ENCODE data around the gene DHX30. TPM values are rescaled to one million over a fixed set of nuclear protein-coding genes. Genes with fewer than 3 reads are reported as not detected.

DHX30 gene
- total and polyA plus RNA-seq, 2 of the 8 experiments (the other 6 are each of a cell fraction or from before 2014, with no cell fraction given), result 82.4 to 97.9 TPM

DNA sequence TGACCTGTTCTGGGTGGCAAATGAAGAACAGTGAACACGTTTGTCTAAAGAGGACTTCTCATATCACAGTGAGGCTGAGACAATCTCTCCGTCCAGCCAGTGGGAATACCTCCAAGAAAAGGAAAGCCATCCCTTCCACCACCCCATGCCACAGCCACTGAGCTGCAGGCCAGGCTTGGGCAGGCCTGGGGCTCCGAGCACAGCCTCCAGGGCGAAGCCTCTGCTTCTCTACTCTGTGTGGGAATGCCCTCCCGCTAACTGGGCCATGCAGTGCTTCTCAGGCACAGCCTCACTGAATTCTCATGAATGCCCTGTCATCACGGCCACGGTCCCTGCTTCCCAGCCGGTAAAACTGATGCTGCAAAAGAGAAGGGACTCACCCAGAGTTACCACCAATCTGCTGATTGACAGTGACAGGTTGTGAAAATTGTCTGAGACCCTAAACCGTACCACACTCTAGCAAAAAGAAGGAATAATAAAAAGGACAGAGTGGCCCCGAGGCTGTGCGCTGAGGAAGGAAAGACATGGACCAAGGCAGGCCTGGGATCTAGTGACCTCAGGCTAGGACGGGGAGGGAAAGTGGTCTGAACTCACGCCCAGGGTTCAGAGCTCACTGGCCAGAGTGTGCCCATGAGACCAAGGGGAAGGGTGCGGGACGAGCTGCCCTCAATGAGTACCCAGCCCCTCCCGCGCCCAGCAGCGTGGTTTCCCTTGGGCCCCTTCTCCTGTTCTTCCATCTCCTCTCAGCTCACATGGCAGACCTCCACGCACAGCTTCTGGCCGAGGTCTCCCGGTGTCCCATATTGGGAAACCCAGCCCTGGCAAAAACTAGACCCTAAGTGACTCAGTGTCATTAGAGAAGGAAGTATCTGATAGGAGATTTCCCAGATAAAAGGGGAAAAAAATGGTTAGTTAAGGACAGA lies 52.8 kb downstream of the DHX30 start (continued):
- TF ChIP-seq, protein P1, sequence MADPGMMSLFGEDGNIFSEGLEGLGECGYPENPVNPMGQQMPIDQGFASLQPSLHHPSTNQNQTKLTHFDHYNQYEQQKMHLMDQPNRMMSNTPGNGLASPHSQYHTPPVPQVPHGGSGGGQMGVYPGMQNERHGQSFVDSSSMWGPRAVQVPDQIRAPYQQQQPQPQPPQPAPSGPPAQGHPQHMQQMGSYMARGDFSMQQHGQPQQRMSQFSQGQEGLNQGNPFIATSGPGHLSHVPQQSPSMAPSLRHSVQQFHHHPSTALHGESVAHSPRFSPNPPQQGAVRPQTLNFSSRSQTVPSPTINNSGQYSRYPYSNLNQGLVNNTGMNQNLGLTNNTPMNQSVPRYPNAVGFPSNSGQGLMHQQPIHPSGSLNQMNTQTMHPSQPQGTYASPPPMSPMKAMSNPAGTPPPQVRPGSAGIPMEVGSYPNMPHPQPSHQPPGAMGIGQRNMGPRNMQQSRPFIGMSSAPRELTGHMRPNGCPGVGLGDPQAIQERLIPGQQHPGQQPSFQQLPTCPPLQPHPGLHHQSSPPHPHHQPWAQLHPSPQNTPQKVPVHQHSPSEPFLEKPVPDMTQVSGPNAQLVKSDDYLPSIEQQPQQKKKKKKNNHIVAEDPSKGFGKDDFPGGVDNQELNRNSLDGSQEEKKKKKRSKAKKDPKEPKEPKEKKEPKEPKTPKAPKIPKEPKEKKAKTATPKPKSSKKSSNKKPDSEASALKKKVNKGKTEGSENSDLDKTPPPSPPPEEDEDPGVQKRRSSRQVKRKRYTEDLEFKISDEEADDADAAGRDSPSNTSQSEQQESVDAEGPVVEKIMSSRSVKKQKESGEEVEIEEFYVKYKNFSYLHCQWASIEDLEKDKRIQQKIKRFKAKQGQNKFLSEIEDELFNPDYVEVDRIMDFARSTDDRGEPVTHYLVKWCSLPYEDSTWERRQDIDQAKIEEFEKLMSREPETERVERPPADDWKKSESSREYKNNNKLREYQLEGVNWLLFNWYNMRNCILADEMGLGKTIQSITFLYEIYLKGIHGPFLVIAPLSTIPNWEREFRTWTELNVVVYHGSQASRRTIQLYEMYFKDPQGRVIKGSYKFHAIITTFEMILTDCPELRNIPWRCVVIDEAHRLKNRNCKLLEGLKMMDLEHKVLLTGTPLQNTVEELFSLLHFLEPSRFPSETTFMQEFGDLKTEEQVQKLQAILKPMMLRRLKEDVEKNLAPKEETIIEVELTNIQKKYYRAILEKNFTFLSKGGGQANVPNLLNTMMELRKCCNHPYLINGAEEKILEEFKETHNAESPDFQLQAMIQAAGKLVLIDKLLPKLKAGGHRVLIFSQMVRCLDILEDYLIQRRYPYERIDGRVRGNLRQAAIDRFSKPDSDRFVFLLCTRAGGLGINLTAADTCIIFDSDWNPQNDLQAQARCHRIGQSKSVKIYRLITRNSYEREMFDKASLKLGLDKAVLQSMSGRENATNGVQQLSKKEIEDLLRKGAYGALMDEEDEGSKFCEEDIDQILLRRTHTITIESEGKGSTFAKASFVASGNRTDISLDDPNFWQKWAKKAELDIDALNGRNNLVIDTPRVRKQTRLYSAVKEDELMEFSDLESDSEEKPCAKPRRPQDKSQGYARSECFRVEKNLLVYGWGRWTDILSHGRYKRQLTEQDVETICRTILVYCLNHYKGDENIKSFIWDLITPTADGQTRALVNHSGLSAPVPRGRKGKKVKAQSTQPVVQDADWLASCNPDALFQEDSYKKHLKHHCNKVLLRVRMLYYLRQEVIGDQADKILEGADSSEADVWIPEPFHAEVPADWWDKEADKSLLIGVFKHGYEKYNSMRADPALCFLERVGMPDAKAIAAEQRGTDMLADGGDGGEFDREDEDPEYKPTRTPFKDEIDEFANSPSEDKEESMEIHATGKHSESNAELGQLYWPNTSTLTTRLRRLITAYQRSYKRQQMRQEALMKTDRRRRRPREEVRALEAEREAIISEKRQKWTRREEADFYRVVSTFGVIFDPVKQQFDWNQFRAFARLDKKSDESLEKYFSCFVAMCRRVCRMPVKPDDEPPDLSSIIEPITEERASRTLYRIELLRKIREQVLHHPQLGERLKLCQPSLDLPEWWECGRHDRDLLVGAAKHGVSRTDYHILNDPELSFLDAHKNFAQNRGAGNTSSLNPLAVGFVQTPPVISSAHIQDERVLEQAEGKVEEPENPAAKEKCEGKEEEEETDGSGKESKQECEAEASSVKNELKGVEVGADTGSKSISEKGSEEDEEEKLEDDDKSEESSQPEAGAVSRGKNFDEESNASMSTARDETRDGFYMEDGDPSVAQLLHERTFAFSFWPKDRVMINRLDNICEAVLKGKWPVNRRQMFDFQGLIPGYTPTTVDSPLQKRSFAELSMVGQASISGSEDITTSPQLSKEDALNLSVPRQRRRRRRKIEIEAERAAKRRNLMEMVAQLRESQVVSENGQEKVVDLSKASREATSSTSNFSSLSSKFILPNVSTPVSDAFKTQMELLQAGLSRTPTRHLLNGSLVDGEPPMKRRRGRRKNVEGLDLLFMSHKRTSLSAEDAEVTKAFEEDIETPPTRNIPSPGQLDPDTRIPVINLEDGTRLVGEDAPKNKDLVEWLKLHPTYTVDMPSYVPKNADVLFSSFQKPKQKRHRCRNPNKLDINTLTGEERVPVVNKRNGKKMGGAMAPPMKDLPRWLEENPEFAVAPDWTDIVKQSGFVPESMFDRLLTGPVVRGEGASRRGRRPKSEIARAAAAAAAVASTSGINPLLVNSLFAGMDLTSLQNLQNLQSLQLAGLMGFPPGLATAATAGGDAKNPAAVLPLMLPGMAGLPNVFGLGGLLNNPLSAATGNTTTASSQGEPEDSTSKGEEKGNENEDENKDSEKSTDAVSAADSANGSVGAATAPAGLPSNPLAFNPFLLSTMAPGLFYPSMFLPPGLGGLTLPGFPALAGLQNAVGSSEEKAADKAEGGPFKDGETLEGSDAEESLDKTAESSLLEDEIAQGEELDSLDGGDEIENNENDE (IDR thresholded peaks at IDR 0.05; ENCODE audit: insufficient replicate concordance, low read length), result no peak
- no peak for TF ChIP-seq TAF7 (optimal IDR thresholded peaks at IDR 0.05; ENCODE audit: borderline replicate concordance, low read depth, low read length)
- TF ChIP-seq CEBPB (IDR thresholded peaks at IDR 0.05; ENCODE audit: low read depth, low read length), result no peak
- no peak for TF ChIP-seq BCL11A (IDR thresholded peaks at IDR 0.05; ENCODE audit: low read depth in 2 of 2, low read length in 2 of 2)
- no peak for TF ChIP-seq SAP30 (IDR thresholded peaks at IDR 0.05; ENCODE audit: insufficient read depth, insufficient replicate concordance, low read length)
- TF ChIP-seq YY1 (IDR thresholded peaks at IDR 0.05; ENCODE audit: low read depth, low read length), result no peak
- TF ChIP-seq RBBP5 (IDR thresholded peaks at IDR 0.05; ENCODE audit: borderline replicate concordance, low read depth, low read length), result no peak
- TF ChIP-seq CTBP2 (IDR thresholded peaks at IDR 0.05; ENCODE audit: borderline replicate concordance, insufficient read depth, insufficient read length, low read length), result no peak
- no peak for TF ChIP-seq TEAD4 (IDR thresholded peaks at IDR 0.05; ENCODE audit: low read depth, low read length)
